Tibial artery (tissue), 4 donors: ENCODE results near the gene OSBPL3.

Experiments used
- DNase-seq, 2 donors: peaks; one replicate each; pipeline ENCODE4 v3.0.0-alpha.2; 2019
- H3K27ac ChIP-seq, 2 donors: fragments of 200-600 bp; sonication (generic) in 1 of 2; 1 replicate in 1 of 2; 2 replicates in 1 of 2; pipeline ENCODE4 v1.5.1; 2018 to 2019; ENCODE audit warnings: mild to moderate bottlenecking in 1 of 2
- H3K27me3 ChIP-seq, 2 donors: fragments of 200-600 bp; sonication (generic) in 1 of 2; one replicate each; pipeline versions ENCODE4 v1.5.1 to v1.6.0; 2016 to 2019
- H3K36me3 ChIP-seq, 3 donors: fragments of 200-600 bp; sonication (generic) in 2 of 3; one replicate each; pipeline ENCODE4 v1.5.1; 2016 to 2019; ENCODE audit warnings: mild to moderate bottlenecking in 2 of 3
- H3K4me1 ChIP-seq, 4 donors: fragments of 200-600 bp; sonication (generic) in 2 of 4; 1 replicate in 3 of 4; 2 replicates in 1 of 4; pipeline ENCODE4 v1.5.1; 2016 to 2019
- H3K4me3 ChIP-seq, 2 donors: fragments of 200-600 bp; sonication (generic) in 1 of 2; 1 replicate in 1 of 2; 2 replicates in 1 of 2; pipeline ENCODE4 v1.5.1; 2018 to 2019; ENCODE audit warnings: mild to moderate bottlenecking in 2 of 2
- H3K9me3 ChIP-seq, 3 donors: fragments of 200-600 bp; sonication (generic) in 1 of 3; one replicate each; pipeline ENCODE4 v1.5.1; 2016 to 2019
- intact Hi-C: fragments of 100-400 bp; cut with DNase I; formaldehyde crosslinking; loops from one replicate; pipeline ENCODE4 v1.15.0; 2023; ENCODE audit warnings: low total_unique reads
- TF ChIP-seq, protein P1 (sequence below), 2 experiments: fragments of 200-600 bp in 1 of 2; fragments of 450-650 bp in 1 of 2; IDR thresholded peaks; one replicate each; pipeline ENCODE4 v1.5.1; 2017 to 2019; ENCODE audit warnings: antibody characterized with exemption in 2 of 2, mild to moderate bottlenecking in 1 of 2, moderate library complexity in 1 of 2

The OSBPL3 gene

DNA sequence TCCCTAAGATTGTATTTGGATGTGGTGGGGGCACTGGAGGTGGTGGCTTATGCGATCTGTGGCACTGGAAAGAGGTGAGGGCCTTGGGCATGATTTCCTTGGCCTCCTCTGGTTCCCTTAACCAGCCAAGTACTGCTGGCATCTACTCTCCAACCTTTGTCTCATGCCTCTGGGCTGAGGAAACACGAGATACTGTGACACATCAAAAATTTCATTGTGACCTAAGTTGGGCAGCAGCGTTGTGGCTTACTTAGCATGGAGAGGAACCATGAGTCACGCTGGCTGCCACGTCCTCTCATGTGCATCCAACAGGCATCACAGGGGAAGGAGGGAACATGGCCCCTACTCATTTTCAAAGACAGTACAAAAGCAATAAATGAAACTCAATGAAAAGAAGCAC is 193.0 kb downstream of the OSBPL3 start:
- Histone ChIP-seq H3K9me3 (no peaks in the 10 kb centered on the region), H3K27me3 (no peaks in the 10 kb centered on the region), H3K4me1 (no peaks in the 10 kb centered on the region), H3K27ac (no peak overlapping the region), H3K4me3 (no peak overlapping the region), H3K36me3 (no peaks in the 10 kb centered on the region)
- TF ChIP-seq, protein P1, sequence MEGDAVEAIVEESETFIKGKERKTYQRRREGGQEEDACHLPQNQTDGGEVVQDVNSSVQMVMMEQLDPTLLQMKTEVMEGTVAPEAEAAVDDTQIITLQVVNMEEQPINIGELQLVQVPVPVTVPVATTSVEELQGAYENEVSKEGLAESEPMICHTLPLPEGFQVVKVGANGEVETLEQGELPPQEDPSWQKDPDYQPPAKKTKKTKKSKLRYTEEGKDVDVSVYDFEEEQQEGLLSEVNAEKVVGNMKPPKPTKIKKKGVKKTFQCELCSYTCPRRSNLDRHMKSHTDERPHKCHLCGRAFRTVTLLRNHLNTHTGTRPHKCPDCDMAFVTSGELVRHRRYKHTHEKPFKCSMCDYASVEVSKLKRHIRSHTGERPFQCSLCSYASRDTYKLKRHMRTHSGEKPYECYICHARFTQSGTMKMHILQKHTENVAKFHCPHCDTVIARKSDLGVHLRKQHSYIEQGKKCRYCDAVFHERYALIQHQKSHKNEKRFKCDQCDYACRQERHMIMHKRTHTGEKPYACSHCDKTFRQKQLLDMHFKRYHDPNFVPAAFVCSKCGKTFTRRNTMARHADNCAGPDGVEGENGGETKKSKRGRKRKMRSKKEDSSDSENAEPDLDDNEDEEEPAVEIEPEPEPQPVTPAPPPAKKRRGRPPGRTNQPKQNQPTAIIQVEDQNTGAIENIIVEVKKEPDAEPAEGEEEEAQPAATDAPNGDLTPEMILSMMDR (IDR thresholded peaks at IDR 0.05) = no peak
- DNase-seq = no peak
- intact Hi-C loops = no loop called here

DNA sequence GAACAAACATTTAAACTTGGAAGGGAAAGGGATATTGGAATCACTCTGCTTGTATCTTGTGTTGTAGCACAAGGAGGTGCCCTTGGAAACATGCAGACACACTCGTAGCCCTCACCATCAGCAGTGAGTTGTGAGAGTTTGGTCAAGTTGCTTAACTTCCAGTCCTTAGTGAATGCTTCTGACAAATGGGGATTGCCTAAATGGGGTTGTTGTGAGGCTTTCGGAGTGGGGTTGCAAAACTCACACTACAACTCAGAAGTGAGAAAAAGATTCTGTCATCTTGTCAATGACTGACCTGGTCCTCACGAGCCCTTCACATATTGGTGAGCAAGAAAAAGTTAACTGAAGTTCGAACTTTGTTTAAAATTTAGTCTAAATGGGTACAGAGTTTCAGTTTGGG is 193.7 kb downstream of the OSBPL3 start:
- Histone ChIP-seq H3K9me3 (no peaks in the 10 kb centered on the region), H3K36me3 (no peaks in the 10 kb centered on the region), H3K4me3 (no peak overlapping the region), H3K4me1 (no peaks in the 10 kb centered on the region), H3K27ac (no peak overlapping the region), H3K27me3 (no peaks in the 10 kb centered on the region)
- intact Hi-C loops = no loop called here
- TF ChIP-seq, protein P1 (IDR thresholded peaks at IDR 0.05) = no peak
- DNase-seq = no peak

DNA sequence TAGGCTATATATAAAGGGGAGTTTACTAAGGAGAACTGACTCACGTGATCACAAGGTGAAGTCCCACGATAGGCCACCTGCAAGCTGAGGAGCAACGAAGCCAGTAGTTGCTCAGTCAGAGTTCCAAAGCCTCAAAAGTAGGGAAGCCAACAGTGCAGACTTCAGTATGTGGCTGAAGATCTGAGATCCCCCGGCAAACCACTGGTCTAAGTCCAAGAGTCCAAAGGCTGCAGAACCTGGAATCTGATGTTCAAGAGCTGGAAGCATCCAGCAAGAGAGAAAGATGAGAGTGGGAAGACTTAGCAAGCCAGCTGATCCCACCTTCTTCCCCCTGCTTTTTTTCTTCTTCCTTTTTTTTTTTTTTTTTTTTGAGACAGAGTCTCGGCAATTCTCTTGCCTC is 195.7 kb downstream of the OSBPL3 start:
- intact Hi-C loops = no loop called here
- no peaks in the 10 kb centered on the region for H3K4me1 ChIP-seq
- H3K27ac ChIP-seq = no peak overlapping the region
- H3K27me3 ChIP-seq = no peaks in the 10 kb centered on the region
- no peaks in the 10 kb centered on the region for H3K36me3 ChIP-seq
- no peak for DNase-seq
- TF ChIP-seq, protein P1 (IDR thresholded peaks at IDR 0.05) = no peak
- no peaks in the 10 kb centered on the region for H3K9me3 ChIP-seq
- no peak overlapping the region for H3K4me3 ChIP-seq

DNA sequence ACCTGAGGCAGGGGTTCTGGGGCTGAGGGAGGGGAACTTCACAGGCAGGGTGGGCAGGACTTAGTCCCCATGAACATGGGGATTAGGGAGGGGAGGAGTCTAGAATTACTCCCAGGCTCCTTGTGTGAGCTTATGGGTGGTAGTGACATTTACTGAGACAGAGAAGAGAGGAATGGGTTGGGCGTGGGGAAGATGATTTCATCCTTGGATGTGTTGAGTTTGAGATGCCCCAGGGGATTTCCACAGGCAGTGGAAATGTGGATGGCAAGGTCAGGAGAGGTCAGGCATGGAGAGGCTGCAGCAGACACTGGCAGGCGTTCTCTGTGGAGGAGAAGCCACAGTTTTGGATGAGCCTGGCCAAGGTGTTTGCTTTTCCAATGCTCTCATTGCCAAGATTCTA is 196.3 kb downstream of the OSBPL3 start:
- intact Hi-C loops = no loop called here
- no peaks in the 10 kb centered on the region for H3K36me3 ChIP-seq

DNA sequence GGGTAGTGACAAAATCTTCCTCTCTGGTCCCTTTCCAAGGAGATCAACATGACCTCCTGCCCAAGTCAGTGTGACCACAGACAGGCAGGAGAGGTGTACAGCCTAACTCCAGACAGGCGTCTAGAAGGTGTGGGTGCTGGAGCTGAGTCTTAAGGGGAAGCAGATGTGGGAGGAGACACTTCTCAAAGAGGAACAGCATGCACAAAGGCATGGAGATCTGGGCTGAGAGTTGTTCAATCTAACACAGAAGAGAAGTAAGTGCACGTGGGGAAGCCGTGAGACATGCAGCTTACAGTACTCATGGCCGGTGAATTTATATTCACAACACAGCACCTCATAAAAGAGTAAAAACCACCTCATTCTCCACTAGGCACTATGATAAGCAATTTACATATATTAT is 198.9 kb downstream of the OSBPL3 start:
- TF ChIP-seq, protein P1 (IDR thresholded peaks at IDR 0.05) = no peak
- Histone ChIP-seq H3K27ac (no peak overlapping the region), H3K4me3 (no peak overlapping the region), H3K4me1 (no peaks in the 10 kb centered on the region), H3K27me3 (no peaks in the 10 kb centered on the region), H3K36me3 (no peaks in the 10 kb centered on the region), H3K9me3 (no peaks in the 10 kb centered on the region)
- intact Hi-C loops = no loop called here
- DNase-seq = no peak

More for the DNA sequence above, 196.3 kb downstream of the OSBPL3 start:
- no peaks in the 10 kb centered on the region for H3K4me1 ChIP-seq
- no peaks in the 10 kb centered on the region for H3K9me3 ChIP-seq
- no peak for DNase-seq
- no peak overlapping the region for H3K27ac ChIP-seq
- no peaks in the 10 kb centered on the region for H3K27me3 ChIP-seq
- no peak overlapping the region for H3K4me3 ChIP-seq
- TF ChIP-seq, protein P1 (IDR thresholded peaks at IDR 0.05) = no peak

DNA sequence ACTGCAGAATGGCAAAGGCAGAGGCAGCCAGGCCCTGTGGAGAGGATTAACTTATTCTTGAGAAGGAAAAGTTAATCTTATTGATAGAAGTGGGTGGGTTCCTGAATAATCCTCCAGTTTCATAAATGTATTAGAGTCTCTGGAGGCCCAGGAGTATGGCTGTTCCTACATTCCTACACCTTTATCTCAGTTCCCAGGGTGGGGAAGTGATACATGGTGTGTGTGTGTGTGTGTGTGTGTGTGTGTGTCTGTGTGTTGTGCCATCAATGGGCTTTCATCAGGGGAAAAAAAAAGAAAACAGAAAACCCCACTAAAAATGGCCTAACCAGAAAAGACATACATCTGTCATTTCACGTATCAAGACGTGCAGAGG is 200.7 kb downstream of the OSBPL3 start:
- H3K27ac ChIP-seq = no peak overlapping the region
- intact Hi-C loops = no loop called here
- H3K4me1 ChIP-seq = no peaks in the 10 kb centered on the region

More for the DNA sequence above, 200.7 kb downstream of the OSBPL3 start:
- Histone ChIP-seq H3K36me3 (no peaks in the 10 kb centered on the region), H3K9me3 (no peaks in the 10 kb centered on the region), H3K4me3 (no peak overlapping the region), H3K27me3 (no peaks in the 10 kb centered on the region)
- TF ChIP-seq, protein P1 (IDR thresholded peaks at IDR 0.05) = no peak
- DNase-seq = no peak
